H9 (cell line): ENCODE data around the gene FHOD1. TPM values are rescaled to one million over a fixed set of nuclear protein-coding genes. Genes with fewer than 3 reads are reported as not detected.

Experiments
- DNase-seq: peaks from one replicate; pipeline ENCODE4 v3.0.0-alpha.2; 2017
- H2AFZ ChIP-seq: one replicate; pipeline ENCODE4 v1.6.1; 2013; ENCODE audit warnings: mild to moderate bottlenecking, low read length, control low read depth, moderate library complexity
- H2AK5ac ChIP-seq: 2 replicates; pipeline ENCODE4 v1.6.1; 2013; ENCODE audit warnings: low read length, control low read depth, mixed read lengths; ENCODE audit not compliant: insufficient read length
- H2BK120ac ChIP-seq: one replicate; pipeline ENCODE4 v1.6.1; 2013; ENCODE audit warnings: low read depth, mild to moderate bottlenecking, low read length, control low read depth, inconsistent platforms; ENCODE audit not compliant: poor library complexity, severe bottlenecking
- H2BK12ac ChIP-seq: 2 replicates; pipeline ENCODE4 v1.6.1; 2013; ENCODE audit warnings: low read length, control low read depth, mixed read lengths, low read depth; ENCODE audit not compliant: insufficient read length
- H2BK15ac ChIP-seq: 2 replicates; pipeline ENCODE4 v1.6.1; 2013; ENCODE audit warnings: low read depth, low read length, control low read depth
- H2BK20ac ChIP-seq: one replicate; pipeline ENCODE4 v1.6.1; 2013; ENCODE audit warnings: low read depth, mild to moderate bottlenecking, low read length, control low read depth, inconsistent platforms; ENCODE audit not compliant: poor library complexity, severe bottlenecking
- H2BK5ac ChIP-seq: 2 replicates; pipeline ENCODE4 v1.6.1; 2013; ENCODE audit warnings: low read length, control low read depth, mixed read lengths; ENCODE audit not compliant: insufficient read length
- H3K14ac ChIP-seq: 2 replicates; pipeline ENCODE4 v1.6.1; 2013; ENCODE audit warnings: low read length, control low read depth; ENCODE audit not compliant: insufficient read depth
- H3K18ac ChIP-seq: 2 replicates; pipeline ENCODE4 v1.6.1; 2013; ENCODE audit warnings: low read depth, mild to moderate bottlenecking, mixed read lengths, low read length, control low read depth; ENCODE audit not compliant: insufficient read length
- H3K23ac ChIP-seq: 2 replicates; pipeline ENCODE4 v1.6.1; 2013; ENCODE audit warnings: low read length, control low read depth, mixed read lengths, low read depth; ENCODE audit not compliant: insufficient read length
- H3K23me2 ChIP-seq: 2 replicates; pipeline ENCODE4 v1.6.1; 2013; ENCODE audit warnings: low read depth, mild to moderate bottlenecking, mixed read lengths, low read length, control low read depth; ENCODE audit not compliant: insufficient read length, poor library complexity, severe bottlenecking
- H3K27ac ChIP-seq: 2 replicates; pipeline ENCODE4 v1.5.1; 2013; ENCODE audit warnings: low read length, control low read depth, mixed read lengths, low read depth; ENCODE audit not compliant: insufficient read length
- H3K27me3 ChIP-seq: 2 replicates; pipeline ENCODE4 v1.6.1; 2013; ENCODE audit warnings: low read length, control low read depth, inconsistent platforms; ENCODE audit not compliant: insufficient read depth
- H3K4ac ChIP-seq: 2 replicates; pipeline ENCODE4 v1.6.1; 2013; ENCODE audit warnings: low read depth, mild to moderate bottlenecking, control low read depth, inconsistent platforms, low read length, moderate library complexity
- H3K4me1 ChIP-seq: 2 replicates; pipeline ENCODE4 v1.6.1; 2013; ENCODE audit warnings: low read length, control low read depth, inconsistent platforms; ENCODE audit not compliant: insufficient read depth
- H3K4me2 ChIP-seq: 2 replicates; pipeline ENCODE4 v1.6.1; 2013; ENCODE audit warnings: low read length, control low read depth, mixed read lengths; ENCODE audit not compliant: insufficient read length, insufficient read depth
- H3K56ac ChIP-seq: 2 replicates; pipeline ENCODE4 v1.6.1; 2013; ENCODE audit warnings: low read depth, mild to moderate bottlenecking, mixed read lengths, low read length, control low read depth; ENCODE audit not compliant: insufficient read length
- H3K79me1 ChIP-seq: 2 replicates; pipeline ENCODE4 v1.6.1; 2013; ENCODE audit warnings: low read depth, mild to moderate bottlenecking, moderate library complexity, low read length, control low read depth, inconsistent platforms; ENCODE audit not compliant: insufficient read depth, poor library complexity, severe bottlenecking
- H3K79me2 ChIP-seq: 2 replicates; pipeline ENCODE4 v1.6.1; 2013; ENCODE audit warnings: low read length, control low read depth, inconsistent platforms; ENCODE audit not compliant: insufficient read depth
- H3K9ac ChIP-seq: 2 replicates; pipeline ENCODE4 v1.6.1; 2013; ENCODE audit warnings: low read length, control low read depth, mixed read lengths; ENCODE audit not compliant: insufficient read length; ENCODE audit errors: extremely low read depth
- H3K9me3 ChIP-seq: one replicate; pipeline ENCODE4 v1.6.1; 2013; ENCODE audit warnings: low read depth, low read length, inconsistent platforms; ENCODE audit not compliant: control insufficient read depth
- H3T11ph ChIP-seq: one replicate; pipeline ENCODE4 v1.6.1; 2013; ENCODE audit warnings: mild to moderate bottlenecking, low read length, control low read depth, inconsistent platforms
- H4K20me1 ChIP-seq: one replicate; pipeline ENCODE4 v1.6.1; 2013; ENCODE audit not compliant: control insufficient read depth, insufficient read length, insufficient read depth
- H4K5ac ChIP-seq: 2 replicates; pipeline ENCODE4 v1.6.1; 2013; ENCODE audit warnings: low read depth, mild to moderate bottlenecking, mixed read lengths, low read length, control low read depth; ENCODE audit not compliant: insufficient read length
- H4K8ac ChIP-seq: replicated peaks from 2 replicates; pipeline ENCODE4 v1.6.1; 2013; ENCODE audit warnings: low read length, control low read depth, mixed read lengths, low read depth; ENCODE audit not compliant: insufficient read length
- H4K91ac ChIP-seq: 2 replicates; pipeline ENCODE4 v1.6.1; 2013; ENCODE audit warnings: low read depth, mild to moderate bottlenecking, moderate library complexity, mixed read lengths, low read length, control low read depth; ENCODE audit not compliant: insufficient read length
- H3K27ac Mint-ChIP-seq, 3 experiments: 2 replicates in 2 of 3; 3 replicates in 1 of 3; pipeline ENCODE4 v1.8.0; 2020 to 2021; ENCODE audit warnings: mixed read lengths in 3 of 3, mild to moderate bottlenecking in 1 of 3, moderate library complexity in 1 of 3
- H3K27me3 Mint-ChIP-seq: 2 replicates; pipeline ENCODE4 v1.8.0; 2021; ENCODE audit warnings: low read depth, mild to moderate bottlenecking, moderate library complexity, mixed read lengths
- H3K36me3 Mint-ChIP-seq, 3 experiments: 2 replicates in 2 of 3; 3 replicates in 1 of 3; pipeline ENCODE4 v1.8.0; 2020 to 2021; ENCODE audit warnings: low read depth in 3 of 3, mixed read lengths in 3 of 3; ENCODE audit not compliant: insufficient read depth in 1 of 3
- H3K4me1 Mint-ChIP-seq, 2 experiments: 2 replicates each; pipeline ENCODE4 v1.8.0; 2020; ENCODE audit warnings: mixed read lengths in 2 of 2
- H3K4me3 Mint-ChIP-seq, 2 experiments: 2 replicates in 1 of 2; 3 replicates in 1 of 2; pipeline ENCODE4 v1.8.0; 2020 to 2021; ENCODE audit warnings: mild to moderate bottlenecking in 2 of 2, mixed read lengths in 2 of 2, moderate library complexity in 1 of 2
- H3K9me3 Mint-ChIP-seq, 2 experiments: 2 replicates in 1 of 2; 3 replicates in 1 of 2; pipeline ENCODE4 v1.8.0; 2020; ENCODE audit warnings: mild to moderate bottlenecking in 2 of 2, mixed read lengths in 2 of 2, moderate library complexity in 1 of 2
- WGBS: extraction: QIAGEN DNeasy Blood & Tissue Kit; methylation state at CpG from one replicate; pipeline ENCODE4 v1.1.7; 2013; ENCODE audit warnings: missing lambda C conversion rate, low lambda C conversion rate, mixed read lengths; ENCODE audit not compliant: insufficient read length; ENCODE audit errors: extremely low coverage; 5-methylcytosine and 5-hydroxymethylcytosine counted together
- total RNA-seq: library from RNA; stranded (reverse); gene quantifications from 2 replicates; pipeline ENCODE4 v1.2.1, GENCODE V29; 2021
- TF ChIP-seq, protein P1 (sequence below): fragments of 200-600 bp; sonication (generic); conservative IDR thresholded peaks from 3 replicates; pipeline ENCODE4 v1.8.0; 2021; ENCODE audit warnings: antibody characterized with exemption, mild to moderate bottlenecking

The FHOD1 gene
- total RNA-seq, 1 experiment from 2014 or later = 67.0 TPM

DNA sequence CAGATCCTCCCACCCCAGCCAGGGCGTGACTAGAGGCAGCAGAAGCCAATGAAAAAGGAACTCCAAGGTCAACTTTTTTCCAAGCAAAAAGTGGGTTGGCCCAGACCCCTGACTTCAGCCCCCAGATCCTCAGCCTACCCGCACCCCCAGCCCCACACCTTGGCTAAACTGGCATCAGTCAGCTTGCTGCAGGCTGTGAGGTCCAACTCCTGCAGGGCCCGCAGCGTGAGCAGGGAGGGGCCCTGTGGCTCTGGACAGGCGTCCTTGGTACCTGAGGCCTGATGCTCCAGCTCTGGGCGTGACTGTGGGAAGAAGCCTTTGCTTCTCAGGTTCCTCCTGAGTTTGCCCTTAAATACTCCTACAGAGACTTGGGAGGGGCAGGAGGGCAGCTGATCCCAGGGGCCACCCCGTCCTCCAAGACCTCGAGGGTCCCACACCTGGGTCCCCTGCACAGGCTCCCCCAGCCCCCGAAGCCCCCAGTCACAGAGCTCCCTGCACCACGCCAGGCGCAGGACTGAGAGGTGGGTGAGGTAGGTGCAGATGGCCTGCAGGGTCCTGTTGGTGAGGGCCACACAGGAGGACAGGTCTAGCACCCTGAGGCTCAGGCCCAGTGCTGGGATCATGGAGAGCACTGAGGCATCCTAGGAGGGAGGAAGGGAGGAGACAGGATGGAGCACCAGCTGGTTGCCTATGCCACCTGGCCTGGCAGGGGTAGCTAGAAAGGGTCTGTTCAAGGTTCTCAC, 39.0 kb downstream of the FHOD1 start:
- Histone ChIP-seq H2BK20ac (no peak overlapping the region), H3K23ac (no peak overlapping the region), H3K14ac (no peak overlapping the region), H3K27ac (no peak overlapping the region), H4K20me1 (no peaks in the 10 kb centered on the region), H3K27me3 (no peaks in the 10 kb centered on the region; the same call in 1 of the 2 replicates), H3K9me3 (no peaks in the 10 kb centered on the region), H2AFZ (no peak overlapping the region), H2BK15ac (no peak overlapping the region), H2BK120ac (no peak overlapping the region), H3K4me1 (no peaks in the 10 kb centered on the region), H3K79me1 (no peaks in the 10 kb centered on the region), H4K91ac (no peak overlapping the region), H4K8ac (no peak overlapping the region), H2AK5ac (no peak overlapping the region), H3K79me2 (no peaks in the 10 kb centered on the region), H2BK12ac (no peak overlapping the region), H3K56ac (no peak overlapping the region), H4K5ac (no peak overlapping the region), H3K4ac (no peak overlapping the region), H3K18ac (no peak overlapping the region), H3K4me2 (no peak overlapping the region), H3T11ph (no peak overlapping the region), H3K9ac (no peak overlapping the region), H3K23me2 (no peaks in the 10 kb centered on the region), H2BK5ac (no peak overlapping the region)
- WGBS = no CpG with 5 or more reads among the region's 11 CpGs
- Mint-ChIP-seq H3K4me1 (peaks cover 10 to 12% of the 10 kb centered on the region in 2 experiments; a peak in 3 of 4 replicates), H3K9me3 (no peaks in the 10 kb centered on the region), H3K27ac (no peak overlapping the region), H3K27me3 (peaks cover 20% of the 10 kb centered on the region), H3K36me3 (peaks cover 0 to 4% (median 0%) of the 10 kb centered on the region in 3 experiments; a peak in 2 of 7 replicates), H3K4me3 (no peak overlapping the region)
- TF ChIP-seq, protein P1, sequence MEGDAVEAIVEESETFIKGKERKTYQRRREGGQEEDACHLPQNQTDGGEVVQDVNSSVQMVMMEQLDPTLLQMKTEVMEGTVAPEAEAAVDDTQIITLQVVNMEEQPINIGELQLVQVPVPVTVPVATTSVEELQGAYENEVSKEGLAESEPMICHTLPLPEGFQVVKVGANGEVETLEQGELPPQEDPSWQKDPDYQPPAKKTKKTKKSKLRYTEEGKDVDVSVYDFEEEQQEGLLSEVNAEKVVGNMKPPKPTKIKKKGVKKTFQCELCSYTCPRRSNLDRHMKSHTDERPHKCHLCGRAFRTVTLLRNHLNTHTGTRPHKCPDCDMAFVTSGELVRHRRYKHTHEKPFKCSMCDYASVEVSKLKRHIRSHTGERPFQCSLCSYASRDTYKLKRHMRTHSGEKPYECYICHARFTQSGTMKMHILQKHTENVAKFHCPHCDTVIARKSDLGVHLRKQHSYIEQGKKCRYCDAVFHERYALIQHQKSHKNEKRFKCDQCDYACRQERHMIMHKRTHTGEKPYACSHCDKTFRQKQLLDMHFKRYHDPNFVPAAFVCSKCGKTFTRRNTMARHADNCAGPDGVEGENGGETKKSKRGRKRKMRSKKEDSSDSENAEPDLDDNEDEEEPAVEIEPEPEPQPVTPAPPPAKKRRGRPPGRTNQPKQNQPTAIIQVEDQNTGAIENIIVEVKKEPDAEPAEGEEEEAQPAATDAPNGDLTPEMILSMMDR = no peak
- no peak for DNase-seq
